NCI-H774 (cell line): ENCODE results near the gene GPRIN1.

Experiments
- DNase-seq: peaks from one replicate; lab custom pipeline; 2025; lab: John Stamatoyannopoulos, UW

Gene GPRIN1

GRCh38 chr5:176643491-176644219 is 33.7 kb upstream of the GPRIN1 start:
- no peak for DNase-seq

GRCh38 chr5:176642675-176643490 is 32.9 kb upstream of the GPRIN1 start:
- DNase-seq, result no peak

GRCh38 chr5:176640616-176641015 is 30.7 kb upstream of the GPRIN1 start:
- no peak for DNase-seq

GRCh38 chr5:176639981-176640380 is 30.0 kb upstream of the GPRIN1 start:
- DNase-seq, result no peak

- no peak for DNase-seq
Measured at GRCh38 chr5:176639208-176639607, 29.3 kb upstream of the GPRIN1 start.

GRCh38 chr5:176638437-176638836 is 28.5 kb upstream of the GPRIN1 start:
- no peak for DNase-seq

GRCh38 chr5:176637556-176637955 is 27.6 kb upstream of the GPRIN1 start:
- DNase-seq, result no peak

GRCh38 chr5:176636426-176636825 is 26.5 kb upstream of the GPRIN1 start:
- DNase-seq, result no peak

GRCh38 chr5:176633598-176633997 is 23.6 kb upstream of the GPRIN1 start:
- DNase-seq, result no peak

- DNase-seq, result no peak
Measured at GRCh38 chr5:176632745-176633144, 22.8 kb upstream of the GPRIN1 start.

- no peak for DNase-seq
Measured at GRCh38 chr5:176631383-176632200, 21.6 kb upstream of the GPRIN1 start.

- no peak for DNase-seq
Measured at GRCh38 chr5:176630681-176631222, 20.8 kb upstream of the GPRIN1 start.

GRCh38 chr5:176629853-176630680 is 20.1 kb upstream of the GPRIN1 start, which contains the start of the genes EIF4E1B and SNCB:
TSS of gene EIF4E1B (plus strand) at chr5:176630675. CDS start at chr5:176642788, 12,113 bp downstream.
TSS of gene SNCB (minus strand) at chr5:176630534. CDS start at chr5:176629654, 880 bp downstream.
- peak; percentile 23 for DNase-seq

GRCh38 chr5:176629317-176629852 is 19.4 kb upstream of the GPRIN1 start:
- DNase-seq, result no peak

- no peak for DNase-seq
Measured at GRCh38 chr5:176628406-176629228, 18.7 kb upstream of the GPRIN1 start.

- DNase-seq, result no peak
Measured at GRCh38 chr5:176627582-176627981, 17.6 kb upstream of the GPRIN1 start.

GRCh38 chr5:176626876-176627236 is 16.9 kb upstream of the GPRIN1 start:
- no peak for DNase-seq

- DNase-seq, result no peak
Measured at GRCh38 chr5:176625966-176626875, 16.3 kb upstream of the GPRIN1 start.

- DNase-seq, result no peak
Measured at GRCh38 chr5:176625512-176625911, 15.6 kb upstream of the GPRIN1 start.
